ENCODE data around the gene CD99L2.

DNA sequence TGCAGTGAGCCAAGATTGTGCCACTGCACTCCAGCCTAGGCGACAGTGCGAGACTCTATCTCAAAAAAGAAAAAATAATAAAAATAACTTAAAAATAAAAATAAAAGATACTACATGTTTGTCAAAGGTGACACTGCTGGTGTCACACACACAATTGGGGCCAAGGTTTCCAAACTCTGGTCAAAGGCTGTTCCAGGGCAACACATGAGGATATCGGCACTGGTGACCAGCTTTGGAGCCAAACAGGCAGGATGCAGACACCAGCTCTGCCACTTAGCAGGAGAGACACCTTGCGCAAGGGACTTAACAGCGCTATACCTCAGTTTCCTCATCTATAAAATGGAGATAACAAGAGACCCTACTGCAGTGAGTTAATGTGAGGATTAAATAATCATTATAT lies 52.3 kb downstream of the CD99L2 start:
- TF ChIP-seq SMC3 (conservative IDR thresholded peaks at IDR 0.05; ENCODE audit: poor library complexity) = no peak
- no peak for TF ChIP-seq EZH2 (IDR thresholded peaks at IDR 0.05; ENCODE audit: borderline replicate concordance, insufficient read depth, low read length, poor library complexity, severe bottlenecking)
- no peak for TF ChIP-seq POLR2AphosphoS5 (IDR thresholded peaks at IDR 0.05)
- TF ChIP-seq, protein P1, sequence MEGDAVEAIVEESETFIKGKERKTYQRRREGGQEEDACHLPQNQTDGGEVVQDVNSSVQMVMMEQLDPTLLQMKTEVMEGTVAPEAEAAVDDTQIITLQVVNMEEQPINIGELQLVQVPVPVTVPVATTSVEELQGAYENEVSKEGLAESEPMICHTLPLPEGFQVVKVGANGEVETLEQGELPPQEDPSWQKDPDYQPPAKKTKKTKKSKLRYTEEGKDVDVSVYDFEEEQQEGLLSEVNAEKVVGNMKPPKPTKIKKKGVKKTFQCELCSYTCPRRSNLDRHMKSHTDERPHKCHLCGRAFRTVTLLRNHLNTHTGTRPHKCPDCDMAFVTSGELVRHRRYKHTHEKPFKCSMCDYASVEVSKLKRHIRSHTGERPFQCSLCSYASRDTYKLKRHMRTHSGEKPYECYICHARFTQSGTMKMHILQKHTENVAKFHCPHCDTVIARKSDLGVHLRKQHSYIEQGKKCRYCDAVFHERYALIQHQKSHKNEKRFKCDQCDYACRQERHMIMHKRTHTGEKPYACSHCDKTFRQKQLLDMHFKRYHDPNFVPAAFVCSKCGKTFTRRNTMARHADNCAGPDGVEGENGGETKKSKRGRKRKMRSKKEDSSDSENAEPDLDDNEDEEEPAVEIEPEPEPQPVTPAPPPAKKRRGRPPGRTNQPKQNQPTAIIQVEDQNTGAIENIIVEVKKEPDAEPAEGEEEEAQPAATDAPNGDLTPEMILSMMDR (IDR thresholded peaks at IDR 0.05; ENCODE audit: poor library complexity, severe bottlenecking) = no peak
- TF ChIP-seq EP300 (conservative IDR thresholded peaks at IDR 0.05; ENCODE audit: poor library complexity, severe bottlenecking) = no peak
- TF ChIP-seq RAD21 (conservative IDR thresholded peaks at IDR 0.05) = no peak
- TF ChIP-seq, protein P2, sequence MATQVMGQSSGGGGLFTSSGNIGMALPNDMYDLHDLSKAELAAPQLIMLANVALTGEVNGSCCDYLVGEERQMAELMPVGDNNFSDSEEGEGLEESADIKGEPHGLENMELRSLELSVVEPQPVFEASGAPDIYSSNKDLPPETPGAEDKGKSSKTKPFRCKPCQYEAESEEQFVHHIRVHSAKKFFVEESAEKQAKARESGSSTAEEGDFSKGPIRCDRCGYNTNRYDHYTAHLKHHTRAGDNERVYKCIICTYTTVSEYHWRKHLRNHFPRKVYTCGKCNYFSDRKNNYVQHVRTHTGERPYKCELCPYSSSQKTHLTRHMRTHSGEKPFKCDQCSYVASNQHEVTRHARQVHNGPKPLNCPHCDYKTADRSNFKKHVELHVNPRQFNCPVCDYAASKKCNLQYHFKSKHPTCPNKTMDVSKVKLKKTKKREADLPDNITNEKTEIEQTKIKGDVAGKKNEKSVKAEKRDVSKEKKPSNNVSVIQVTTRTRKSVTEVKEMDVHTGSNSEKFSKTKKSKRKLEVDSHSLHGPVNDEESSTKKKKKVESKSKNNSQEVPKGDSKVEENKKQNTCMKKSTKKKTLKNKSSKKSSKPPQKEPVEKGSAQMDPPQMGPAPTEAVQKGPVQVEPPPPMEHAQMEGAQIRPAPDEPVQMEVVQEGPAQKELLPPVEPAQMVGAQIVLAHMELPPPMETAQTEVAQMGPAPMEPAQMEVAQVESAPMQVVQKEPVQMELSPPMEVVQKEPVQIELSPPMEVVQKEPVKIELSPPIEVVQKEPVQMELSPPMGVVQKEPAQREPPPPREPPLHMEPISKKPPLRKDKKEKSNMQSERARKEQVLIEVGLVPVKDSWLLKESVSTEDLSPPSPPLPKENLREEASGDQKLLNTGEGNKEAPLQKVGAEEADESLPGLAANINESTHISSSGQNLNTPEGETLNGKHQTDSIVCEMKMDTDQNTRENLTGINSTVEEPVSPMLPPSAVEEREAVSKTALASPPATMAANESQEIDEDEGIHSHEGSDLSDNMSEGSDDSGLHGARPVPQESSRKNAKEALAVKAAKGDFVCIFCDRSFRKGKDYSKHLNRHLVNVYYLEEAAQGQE (IDR thresholded peaks at IDR 0.05; ENCODE audit: borderline replicate concordance) = no peak
